Iris pigment epithelial cell (primary cell): Measurements from ENCODE around the gene SYNGR3.

Experiments
- DNase-seq: peaks from one replicate; pipeline ENCODE4 v3.0.0-alpha.2; 2011; ENCODE audit warnings: low read depth

Gene SYNGR3

GRCh38 chr16:2042171-2042985 lies 52.6 kb downstream of the SYNGR3 start:
- DNase-seq: no peak

DNA sequence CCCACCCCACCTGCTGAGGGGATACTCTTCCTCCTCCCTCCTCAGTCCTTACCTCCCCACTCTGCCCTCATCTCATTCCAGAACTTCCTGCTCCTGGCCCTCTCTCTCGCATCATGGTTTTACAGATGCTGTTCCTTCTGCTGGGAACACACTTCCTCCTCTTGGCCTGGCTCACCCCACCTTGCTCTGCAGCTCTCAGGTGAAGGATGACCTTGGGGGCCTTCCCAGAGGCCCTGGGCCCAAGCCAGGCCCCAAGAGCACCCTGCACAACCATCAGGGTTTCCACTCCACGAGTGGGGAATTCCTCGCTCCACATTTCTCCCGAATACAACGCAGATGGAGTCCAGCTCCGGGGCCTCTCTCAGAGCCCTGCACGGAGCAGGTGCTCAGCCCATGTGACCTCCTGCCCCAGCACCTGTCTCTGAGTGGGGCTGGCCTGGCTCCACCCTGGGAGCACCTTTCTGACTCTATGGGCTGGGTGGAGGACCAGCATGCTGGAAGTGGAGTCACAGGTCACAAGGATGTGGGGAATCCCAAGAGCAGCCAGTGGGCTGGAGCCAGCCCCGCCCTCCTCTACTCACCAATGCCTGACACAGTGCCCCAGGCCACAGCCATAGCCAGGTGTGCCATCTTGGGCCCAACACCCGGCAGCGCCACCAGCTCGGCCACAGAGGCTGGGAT lies 53.4 kb downstream of the SYNGR3 start:
- DNase-seq: no peak
